ENCODE results near the gene ADGRG1. TPM values are rescaled to one million over a fixed set of nuclear protein-coding genes. Genes with fewer than 3 reads are reported as not detected.

The ADGRG1 gene
- total RNA-seq, 1 donor from 2014 or later, result 67.1 TPM

GRCh38 chr16:57679767-57680482 is 51.5 kb downstream of the ADGRG1 start:
- no peak for DNase-seq (ENCODE audit: low spot score in 2 of 2, unreplicated experiment in 2 of 2)
- no peaks in the 10 kb centered on the region for H3K27me3 Mint-ChIP-seq (ENCODE audit: low read depth)
- H3K9me3 Mint-ChIP-seq, result no peaks in the 10 kb centered on the region
- peaks cover 26% of the 10 kb centered on the region for H3K4me1 Mint-ChIP-seq
- H3K36me3 Mint-ChIP-seq, result no peaks in the 10 kb centered on the region
- H3K27ac Mint-ChIP-seq, result no peak overlapping the region
- TF ChIP-seq CTCF (IDR thresholded peaks at IDR 0.05; ENCODE audit: unreplicated experiment), result no peak
- no peak overlapping the region for H3K4me3 Mint-ChIP-seq

- H3K4me3 Mint-ChIP-seq, result no peak overlapping the region
- TF ChIP-seq CTCF (IDR thresholded peaks at IDR 0.05; ENCODE audit: unreplicated experiment), result no peak
- H3K27ac Mint-ChIP-seq, result no peak overlapping the region
- H3K4me1 Mint-ChIP-seq, result peaks cover 26% of the 10 kb centered on the region
- no peak for DNase-seq (ENCODE audit: low spot score in 2 of 2, unreplicated experiment in 2 of 2)
- H3K27me3 Mint-ChIP-seq (ENCODE audit: low read depth), result no peaks in the 10 kb centered on the region
- no peaks in the 10 kb centered on the region for H3K36me3 Mint-ChIP-seq
- no peaks in the 10 kb centered on the region for H3K9me3 Mint-ChIP-seq
Observed at GRCh38 chr16:57680842-57681375, 52.5 kb downstream of the ADGRG1 start.

GRCh38 chr16:57681950-57682728 is 53.7 kb downstream of the ADGRG1 start:
- Mint-ChIP-seq H3K27me3 (ENCODE audit: low read depth) (no peaks in the 10 kb centered on the region), H3K27ac (peak overlapping the region; percentile 41), H3K9me3 (no peaks in the 10 kb centered on the region), H3K4me1 (peaks cover 17% of the 10 kb centered on the region), H3K36me3 (no peaks in the 10 kb centered on the region), H3K4me3 (no peak overlapping the region)
- no peak for TF ChIP-seq CTCF (IDR thresholded peaks at IDR 0.05; ENCODE audit: unreplicated experiment)
- DNase-seq (ENCODE audit: low spot score in 2 of 2, unreplicated experiment in 2 of 2), result no peak

GRCh38 chr16:57682809-57683635 is 54.6 kb downstream of the ADGRG1 start:
- Mint-ChIP-seq H3K4me1 (peaks cover 15% of the 10 kb centered on the region), H3K9me3 (no peaks in the 10 kb centered on the region), H3K27me3 (ENCODE audit: low read depth) (no peaks in the 10 kb centered on the region), H3K36me3 (no peaks in the 10 kb centered on the region), H3K4me3 (no peak overlapping the region), H3K27ac (peak overlapping the region; percentile 41)
- no peak for TF ChIP-seq CTCF (IDR thresholded peaks at IDR 0.05; ENCODE audit: unreplicated experiment)
- no peak for DNase-seq (ENCODE audit: low spot score in 2 of 2, unreplicated experiment in 2 of 2)
